T1000 (cell line): ENCODE data around the gene P3H1.
"Not testable (repeated sequence)": the region's sequence is repeated elsewhere in the genome, so short reads cannot be mapped to it uniquely, and the experiment has no call there.

Experiments used
- DNase-seq: peaks from one replicate; lab custom pipeline; 2025; ENCODE audit warnings: mixed read lengths; lab: John Stamatoyannopoulos, UW

P3H1 gene

DNA sequence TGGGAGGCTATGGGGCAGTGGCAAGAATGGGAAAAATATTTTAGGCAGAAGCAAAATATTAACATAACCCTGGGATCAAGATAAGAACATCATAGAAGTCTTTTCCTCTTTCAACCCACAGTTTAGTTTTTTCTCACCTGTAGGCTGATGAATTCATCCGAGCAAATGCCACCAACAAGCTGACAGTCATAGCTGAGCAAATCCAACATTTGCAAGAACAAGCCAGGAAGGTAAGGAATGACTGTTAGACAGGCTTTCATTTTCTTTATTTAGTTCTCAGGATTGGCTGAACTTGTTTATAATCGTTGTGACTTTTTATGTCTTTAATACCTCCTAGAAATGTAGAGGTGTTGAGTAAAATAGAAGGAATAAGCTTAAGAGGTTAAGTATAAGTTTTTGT is 6.6 kb upstream of the P3H1 start:
- no peak for DNase-seq

DNA sequence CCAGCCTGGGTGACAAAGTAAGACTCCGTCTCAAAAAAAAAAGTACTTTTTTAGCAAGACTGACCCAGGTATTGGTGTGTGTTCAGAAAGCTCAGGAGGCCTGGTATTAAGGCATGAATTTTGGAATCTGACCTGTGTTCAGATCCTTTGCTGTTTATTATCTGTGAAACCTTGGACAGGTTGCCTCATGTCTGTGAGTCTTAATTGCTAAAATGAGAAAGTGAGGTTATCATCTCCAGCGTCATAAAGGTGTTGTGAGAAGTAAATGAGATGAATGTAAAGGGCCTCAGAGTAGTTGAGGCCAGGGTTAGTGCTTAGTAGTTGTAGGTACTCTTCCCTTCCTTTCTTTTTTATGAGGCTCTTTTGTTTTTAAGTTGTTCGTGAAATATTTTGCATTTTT is 3.0 kb upstream of the P3H1 start:
- no peak for DNase-seq

DNA sequence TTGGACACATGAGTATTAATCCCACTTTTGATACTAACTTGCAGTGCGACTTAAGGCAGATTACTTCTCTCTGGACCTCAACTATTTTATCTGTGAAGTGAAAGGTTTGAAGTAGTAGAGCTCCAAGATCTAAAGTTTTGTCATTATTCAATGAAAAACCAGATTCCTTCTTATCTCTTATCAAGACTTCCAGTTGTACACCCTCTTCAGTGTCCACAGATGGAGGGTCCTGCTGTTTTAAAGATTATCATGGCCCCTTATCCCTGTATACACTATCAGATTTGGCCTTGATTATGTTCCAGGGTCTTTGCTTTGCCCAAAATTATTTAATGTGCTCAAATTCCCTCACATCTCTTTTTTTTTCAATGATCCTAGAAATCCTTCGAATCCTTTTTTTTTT is 1.3 kb upstream of the P3H1 start:
- DNase-seq: no peak

DNA sequence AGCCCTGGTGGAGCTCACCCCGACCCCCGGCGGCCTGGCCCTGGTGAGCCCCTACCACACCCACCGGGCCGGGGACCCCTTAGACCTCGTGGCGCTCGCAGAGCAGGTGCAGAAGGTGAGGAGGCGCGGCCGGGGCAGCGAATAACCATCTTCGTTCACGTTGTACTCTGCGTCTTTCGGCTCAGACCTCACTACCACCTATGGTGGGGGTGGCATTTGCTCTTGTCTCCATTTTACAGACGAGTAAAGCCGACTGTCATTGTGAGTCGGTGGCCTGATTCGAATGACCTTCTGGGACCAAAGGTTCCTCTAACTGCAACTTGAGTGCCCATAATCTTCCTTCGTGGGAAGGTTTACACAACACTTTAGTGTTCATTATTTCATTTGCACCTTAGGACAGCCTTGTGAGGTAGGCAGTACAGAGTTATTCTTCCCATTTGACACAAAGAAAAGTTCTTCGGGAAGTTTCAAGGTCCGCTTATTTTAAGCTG is 727 bp upstream of the P3H1 start:
- no peak for DNase-seq

DNA sequence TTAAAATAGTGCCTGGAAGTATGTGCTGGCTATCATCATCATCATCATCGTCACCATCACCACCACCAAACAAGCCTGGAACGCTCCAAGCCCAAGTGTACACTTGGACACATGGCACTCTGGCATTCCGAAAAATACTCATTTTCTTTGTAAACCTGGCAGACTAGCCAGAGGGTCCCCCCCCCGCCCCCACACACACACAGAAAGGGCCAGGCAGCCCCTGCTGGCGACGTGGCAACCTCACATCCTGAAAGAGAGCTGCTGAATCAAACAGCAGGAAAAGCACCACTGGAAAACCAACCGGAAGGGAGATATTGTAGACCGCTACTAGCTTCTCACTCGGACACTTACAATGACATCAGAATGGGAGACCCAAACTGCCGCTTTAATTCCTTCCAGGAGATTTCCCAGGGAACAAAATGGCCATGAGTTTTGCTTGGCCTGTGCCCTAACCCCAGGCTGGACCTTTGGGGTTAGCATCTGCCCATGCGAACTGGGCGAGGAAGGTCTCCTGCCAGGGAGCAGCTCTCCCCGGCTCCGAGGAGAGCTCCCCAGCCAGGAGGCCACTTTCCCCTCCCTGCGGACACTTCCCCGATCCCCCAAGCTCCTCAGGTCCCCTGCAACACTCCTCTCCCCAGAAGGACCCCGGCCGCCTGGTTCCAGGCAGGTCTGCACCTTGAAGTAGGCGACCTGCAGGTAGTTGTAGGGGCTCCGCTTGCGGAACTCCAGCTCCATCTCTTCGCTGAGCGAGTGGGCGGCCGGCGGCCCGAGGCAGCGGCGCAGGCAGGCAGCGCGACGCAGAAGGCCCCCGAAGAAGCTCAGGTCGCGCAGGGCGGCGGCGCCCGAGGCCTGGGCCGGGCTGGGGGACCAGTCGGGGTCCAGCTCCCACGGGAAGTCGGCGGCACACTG is 742 bp downstream of the P3H1 start:
- peak; percentile 44 for DNase-seq

DNA sequence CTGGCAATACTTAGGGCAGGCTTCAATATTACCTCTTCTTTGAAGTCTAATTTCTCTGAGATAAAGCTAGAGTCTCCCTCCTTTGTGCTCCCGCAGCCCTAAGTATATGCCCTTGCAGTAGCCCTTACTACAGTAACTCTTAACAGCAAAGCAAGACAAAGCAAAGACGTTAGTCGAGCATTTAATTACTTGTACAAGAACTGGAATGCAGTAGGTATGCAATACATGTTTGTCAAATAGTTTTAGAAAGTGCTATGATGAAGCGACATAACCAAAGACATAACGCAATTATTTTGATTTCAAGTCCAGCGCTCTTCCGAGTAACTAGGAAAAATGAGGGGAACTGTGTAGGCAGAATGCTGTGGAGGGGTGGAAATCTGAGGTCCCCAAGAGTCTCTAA is 1.6 kb downstream of the P3H1 start:
- no peak for DNase-seq

DNA sequence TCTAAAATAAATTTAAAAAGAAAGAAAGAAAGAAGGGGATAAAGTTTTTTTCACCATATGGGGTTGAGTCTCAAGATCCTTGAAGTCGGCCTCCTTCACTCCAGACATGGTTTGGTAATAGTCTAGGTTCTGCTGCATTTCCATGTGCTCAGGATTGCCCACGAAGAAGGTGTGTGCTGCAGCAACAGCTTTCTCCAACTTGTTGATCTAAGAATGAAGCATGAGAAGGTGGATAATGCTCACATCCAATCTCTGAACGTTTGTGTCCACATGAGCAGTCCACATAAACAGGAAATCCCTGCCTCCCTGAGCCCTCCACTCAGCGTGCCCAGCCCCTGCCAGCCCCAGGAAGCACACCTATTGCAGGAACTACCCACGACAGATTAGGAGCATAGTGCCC is 4.6 kb downstream of the P3H1 start:
- no peak for DNase-seq

DNA sequence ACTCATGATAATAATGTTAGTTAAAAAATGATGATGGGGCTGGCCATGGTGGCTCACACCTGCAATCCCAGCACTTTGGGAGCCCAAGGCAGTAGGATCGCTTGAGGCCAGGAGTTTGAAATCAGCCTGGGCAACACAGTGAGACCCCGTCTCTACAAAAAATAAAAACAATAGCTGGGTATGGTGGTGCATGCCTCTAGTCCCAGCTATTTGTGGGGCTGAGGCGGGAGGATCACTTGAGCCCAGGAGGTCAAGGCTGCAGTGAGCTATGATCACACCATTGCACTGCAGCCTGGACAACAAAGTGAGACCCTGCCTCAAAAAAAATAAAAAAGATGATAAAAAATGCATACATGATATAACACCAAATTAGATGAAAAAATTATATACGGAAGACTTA is 5.3 kb downstream of the P3H1 start:
- DNase-seq: no peak

DNA sequence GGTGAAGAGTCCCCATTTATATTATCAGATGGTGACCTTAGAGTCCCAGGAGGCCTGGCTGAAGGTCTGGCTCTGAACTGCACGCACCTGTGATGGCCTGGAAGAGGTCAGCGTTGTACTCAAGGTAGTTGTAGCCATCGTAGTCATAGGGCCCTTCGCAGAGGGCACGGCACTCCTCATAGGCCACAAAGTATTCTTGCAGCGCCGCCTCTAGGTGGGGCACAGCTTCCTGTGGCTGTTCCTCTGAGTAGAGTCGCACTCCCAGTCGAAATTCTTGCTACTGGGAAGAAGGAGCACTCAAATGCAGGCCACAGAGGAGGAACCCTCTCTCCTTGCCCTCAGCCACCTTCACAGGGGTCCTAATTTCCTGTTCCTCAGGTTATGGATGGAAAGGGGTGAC is 7.7 kb downstream of the P3H1 start:
- DNase-seq: no peak

DNA sequence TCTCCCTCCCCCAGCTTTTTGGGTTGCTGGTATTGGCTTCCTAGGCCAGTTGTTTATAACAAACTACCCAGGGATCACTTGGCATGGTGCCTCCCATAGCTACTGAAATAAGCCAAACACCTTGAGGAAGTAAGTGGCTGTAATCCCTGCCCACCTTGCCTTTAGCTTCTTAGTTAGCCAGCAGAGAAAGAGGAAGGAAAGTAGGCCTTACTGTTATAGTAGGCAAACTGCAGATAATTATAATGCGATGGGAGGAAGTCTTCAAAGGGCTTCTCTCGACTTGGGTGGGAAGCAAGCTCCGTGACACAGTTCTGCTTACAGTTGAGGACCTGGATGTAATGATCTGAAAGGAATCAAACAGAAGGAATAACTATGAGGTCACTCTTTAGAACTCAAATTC is 8.2 kb downstream of the P3H1 start:
- no peak for DNase-seq

DNA sequence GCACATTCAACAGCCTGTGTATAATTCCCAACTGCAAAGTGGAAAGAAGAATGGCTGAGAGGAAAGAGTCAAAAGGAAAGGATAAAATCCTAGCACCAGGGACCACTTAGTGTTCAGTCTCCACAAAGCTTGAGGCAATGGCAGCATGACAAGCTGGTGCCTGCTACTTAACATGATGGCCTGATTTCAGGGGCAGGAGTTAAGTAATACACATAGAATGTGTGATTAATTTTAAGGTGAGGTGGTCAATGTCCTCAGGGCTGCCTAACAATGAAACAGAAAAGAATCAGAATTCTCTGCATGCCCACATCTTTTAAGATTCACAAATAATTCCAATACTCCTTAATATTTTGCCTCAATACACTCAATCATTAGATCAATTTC is 8.9 kb downstream of the P3H1 start:
- no peak for DNase-seq

DNA sequence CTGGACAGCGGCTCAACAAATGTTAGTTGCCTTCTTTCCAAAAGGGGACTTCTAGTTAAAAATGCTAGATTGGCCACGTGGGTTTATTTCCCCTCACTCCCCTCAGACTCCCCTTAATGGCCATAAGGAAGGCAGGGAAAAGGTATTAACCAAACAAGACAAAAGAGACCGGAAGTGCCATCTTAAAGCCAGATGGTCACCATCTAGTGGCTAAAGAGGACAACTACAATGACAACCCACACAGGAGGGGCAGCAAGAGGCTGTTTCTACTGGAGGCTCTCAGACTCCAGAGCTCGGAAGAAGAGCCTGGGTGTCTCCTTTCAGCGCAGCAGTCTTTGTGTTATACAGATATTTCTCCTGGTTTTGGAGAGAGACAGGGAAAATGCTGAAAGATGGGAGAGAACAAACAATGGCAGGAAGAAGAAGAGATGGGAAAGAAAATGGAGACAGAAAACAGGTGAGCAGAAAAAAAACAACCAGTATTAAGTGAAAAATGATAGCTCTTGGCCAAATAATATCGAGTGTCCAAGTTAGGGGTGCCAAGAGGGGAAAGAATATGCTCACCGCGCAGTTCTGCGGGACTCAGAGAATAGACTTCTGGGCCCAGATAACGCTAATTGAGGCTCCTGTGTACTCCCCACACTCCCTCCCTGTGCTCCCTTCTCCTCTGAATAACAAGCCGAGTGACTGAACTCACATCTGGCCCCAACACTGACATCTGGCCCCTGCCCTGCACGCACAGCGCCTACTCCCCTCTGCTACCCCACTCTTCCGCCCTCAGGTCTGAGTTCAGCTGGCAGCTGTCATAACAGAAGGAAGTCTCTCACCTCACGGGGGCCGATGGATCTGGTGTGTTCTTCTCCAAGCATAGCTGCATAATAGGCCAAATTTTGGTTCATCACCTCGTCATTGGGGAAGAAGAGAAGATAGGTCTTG is 9.6 kb downstream of the P3H1 start:
- no peak for DNase-seq

DNA sequence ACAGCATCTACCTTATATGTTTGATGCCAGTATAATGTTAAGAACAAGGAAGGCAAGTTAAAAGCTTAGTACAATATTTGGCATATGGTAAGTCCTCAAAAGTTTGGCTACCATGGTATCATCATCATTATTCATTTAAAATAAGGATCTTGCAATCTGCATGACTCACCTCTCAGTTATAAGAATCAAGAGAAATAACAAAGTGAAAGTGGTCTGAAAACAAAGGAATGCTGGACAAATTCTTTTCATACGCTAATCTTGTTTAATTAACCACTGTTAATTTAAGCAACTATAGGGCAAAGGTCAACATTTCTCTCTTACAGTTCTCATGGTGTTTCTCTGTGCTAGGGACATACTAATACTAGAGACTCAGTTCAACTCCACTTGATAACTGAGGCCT is 13.8 kb downstream of the P3H1 start:
- DNase-seq: no peak

DNA sequence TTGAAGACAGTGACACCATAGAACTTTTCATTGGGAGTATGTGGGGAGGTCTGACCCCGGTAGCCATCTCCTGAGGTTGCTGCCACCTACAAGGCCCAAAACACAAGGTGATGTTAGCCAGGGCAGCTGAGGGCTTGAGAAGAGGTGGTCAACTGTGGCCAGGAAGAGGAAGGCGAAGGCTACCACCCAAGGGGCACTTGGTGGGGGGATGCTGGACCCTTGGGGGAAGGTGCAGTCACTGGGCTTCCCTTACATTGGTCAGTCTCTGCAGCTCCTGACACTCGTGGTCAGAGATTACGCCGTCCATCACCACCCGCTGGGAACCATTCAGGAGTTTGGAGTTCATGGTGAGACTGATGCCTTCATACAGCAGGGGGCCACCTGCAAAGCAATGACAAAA is 14.5 kb downstream of the P3H1 start:
- no peak for DNase-seq

DNA sequence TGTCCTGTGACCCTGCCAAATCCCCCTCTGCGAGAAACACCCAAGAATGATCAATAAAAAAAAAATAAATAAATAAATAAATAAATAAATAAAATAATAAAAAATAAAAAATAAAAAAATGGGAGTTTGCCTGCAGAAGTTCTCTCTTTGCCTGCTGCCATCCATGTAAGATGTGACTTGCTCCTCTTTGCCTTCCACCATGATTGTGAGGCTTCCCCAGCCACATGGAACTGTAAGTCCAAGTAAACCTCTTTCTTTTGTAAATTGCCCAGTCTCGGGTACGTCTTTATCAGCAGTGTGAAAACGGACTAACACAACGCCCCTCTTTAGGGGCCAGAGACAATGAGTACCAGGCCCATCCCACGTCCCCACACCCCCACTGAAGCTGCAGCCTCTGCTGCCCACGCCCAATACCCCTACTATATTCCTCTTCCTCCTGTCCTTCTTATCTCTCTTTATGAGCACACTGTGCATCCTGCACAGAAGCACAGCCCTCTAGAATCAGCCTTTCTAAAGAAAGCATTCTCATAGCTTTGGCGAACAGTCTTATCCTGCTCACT is 15.2 kb downstream of the P3H1 start:
- not testable (repeated sequence) for DNase-seq

DNA sequence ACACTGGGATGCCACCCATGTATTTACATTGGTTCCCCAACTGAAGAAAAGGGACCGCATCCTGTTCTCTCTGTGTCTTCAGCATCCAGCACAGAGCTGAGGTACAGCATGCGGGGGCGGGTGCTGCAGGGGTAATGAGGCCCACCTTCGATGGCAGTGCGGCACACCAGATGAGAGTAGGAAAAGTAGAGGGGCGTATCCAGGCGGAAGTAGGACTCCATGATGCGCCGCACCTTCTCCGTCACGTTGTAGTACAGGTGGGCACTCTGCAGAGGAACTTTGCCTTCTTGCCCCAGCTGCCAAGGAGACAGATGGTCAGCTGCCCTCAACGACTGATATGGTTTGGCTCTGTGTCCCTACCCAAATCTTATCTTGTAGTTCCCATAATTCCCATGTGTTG is 16.8 kb downstream of the P3H1 start:
- DNase-seq: no peak

DNA sequence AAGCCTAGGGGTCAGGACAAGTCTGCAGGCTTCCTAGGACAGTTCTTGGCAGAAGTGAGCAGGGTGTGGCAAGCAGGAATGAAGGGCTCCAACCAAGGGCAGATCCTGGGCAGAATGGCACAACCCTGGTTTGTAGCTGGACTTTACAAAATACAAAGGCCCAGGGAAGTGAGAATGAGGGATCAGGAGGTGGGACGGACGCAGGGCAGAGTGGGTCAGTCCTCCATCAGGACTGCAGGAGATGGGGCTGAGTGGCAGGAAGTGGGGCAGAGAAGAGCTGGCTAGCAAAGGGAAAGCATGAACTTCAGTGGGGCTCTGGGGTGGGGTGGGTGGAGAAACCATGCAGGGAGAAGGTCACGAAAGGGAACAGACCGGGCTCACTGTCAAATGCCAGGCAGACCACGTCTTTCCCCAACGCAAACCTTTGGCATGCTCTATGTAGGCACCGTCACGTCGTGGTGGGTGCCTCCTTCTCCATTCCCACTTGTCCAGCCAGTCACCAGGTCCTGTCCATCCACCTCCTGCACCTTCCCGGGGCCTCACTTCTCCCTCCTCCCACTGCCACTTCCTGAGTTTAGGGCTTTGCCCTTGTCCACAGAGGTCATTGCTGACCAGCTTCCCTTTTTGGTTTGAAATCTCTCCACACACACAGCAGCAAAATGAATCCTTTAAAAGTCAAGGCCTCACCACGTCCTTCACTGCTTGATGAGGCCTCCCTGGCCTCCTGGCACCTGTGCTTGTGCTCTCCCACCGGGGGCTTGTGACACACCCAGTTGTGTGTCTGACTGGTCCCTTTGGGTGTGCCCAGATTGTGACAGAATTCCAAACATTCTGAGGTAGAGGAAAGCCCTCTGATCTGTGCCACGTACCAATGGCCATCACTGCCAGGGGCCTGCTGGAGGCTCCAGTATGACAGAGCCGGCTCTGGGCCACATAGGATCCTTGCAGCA is 18.1 kb downstream of the P3H1 start:
- DNase-seq: no peak

DNA sequence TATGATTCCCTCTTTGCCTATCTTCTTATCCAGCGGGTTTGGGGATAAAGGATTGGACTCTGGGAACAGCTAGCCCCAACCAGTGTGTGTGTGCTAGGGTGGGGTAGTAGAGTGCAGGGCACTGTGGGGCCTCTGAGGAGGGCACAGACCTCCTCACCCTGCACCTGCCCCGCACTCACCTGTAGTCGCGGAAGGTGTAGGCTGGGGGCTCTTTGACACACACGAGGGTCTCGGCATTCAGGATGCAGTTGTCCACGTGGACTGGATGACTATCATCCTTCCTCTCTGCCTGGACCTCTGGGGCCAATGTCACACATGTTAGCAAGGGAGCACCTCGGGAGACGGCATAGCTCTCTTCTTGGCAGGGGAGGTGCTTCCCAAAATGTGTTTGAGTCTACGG is 18.8 kb downstream of the P3H1 start:
- no peak for DNase-seq

DNA sequence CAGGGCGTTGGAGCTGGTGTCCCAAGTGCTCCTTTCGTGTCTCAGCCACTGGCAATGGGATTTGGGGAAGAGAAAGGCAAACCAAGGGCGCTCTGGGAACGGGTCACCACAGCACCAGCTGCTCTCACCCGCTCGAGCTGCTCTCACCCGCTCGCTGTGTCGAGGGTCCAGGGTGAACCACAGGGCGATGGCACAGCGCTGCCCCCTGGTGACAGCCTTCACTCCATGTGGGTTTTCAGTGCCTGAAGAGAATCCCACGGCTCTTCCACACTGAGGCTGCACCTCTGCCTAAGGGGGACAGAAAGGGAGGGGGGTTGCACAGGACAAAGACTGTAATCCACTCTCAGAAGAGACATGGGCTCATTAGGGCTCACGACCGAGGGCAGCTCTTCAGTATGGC is 19.7 kb downstream of the P3H1 start:
- DNase-seq: no peak

DNA sequence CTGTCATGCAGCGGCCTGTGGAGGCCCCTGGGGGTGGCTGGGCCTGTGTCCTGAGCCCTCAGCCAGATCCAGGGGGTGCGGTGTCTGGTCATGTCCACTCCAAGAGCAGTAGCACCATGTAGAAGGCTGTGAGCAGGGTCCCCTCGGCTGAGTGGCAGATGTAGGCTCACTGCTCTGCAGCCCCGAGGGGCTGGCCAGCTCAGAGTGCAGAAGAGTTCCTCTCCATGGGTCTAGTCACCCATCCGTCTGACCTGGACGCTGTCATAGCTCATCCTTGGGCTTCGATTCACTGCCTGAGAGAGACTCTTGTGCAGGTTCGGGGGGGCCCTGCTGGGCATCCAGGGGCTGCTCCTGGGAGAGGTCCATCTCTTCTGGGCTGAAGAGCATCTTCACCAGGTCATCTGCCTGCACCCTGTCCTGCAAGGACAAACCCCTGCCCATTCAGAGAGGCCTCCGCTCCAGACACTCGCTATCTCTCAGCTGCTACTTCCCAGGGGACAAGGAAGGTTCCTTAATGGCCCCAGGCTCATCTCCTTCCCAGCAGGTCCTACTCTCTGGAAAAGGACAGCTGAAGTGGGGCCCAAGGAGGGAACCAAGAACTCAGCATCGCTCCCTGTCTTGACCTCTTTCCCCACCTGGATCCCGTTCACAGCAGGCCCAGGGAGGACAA is 20.3 kb downstream of the P3H1 start:
- DNase-seq: no peak

DNA sequence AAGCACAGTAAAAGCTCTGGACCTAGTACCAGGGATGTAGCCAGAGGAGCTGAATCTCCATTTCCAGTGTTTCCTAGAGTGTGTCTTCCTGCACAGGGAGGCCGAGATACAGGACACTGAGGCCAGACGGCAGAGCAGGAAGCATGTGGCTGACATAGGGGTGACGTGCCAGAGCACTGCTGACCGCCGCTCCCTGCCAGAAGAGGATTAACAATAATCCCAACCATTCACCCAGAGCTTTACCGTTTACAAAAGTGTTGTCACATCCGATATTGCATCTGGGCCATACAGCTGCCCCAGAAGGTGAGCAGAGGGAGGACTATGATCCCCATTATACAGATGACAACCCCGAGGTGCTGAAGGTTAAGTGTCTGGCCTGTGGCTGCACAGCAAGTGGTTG is 21.0 kb downstream of the P3H1 start:
- no peak for DNase-seq
